ENCODE data around the gene THAP7. TPM values are rescaled to one million over a fixed set of nuclear protein-coding genes. Genes with fewer than 3 reads are reported as not detected.
A peak's percentile ranks its signal among the peaks of the same experiment; 100 is the strongest.
"Not testable (repeated sequence)": the region's sequence is repeated elsewhere in the genome, so short reads cannot be mapped to it uniquely, and the experiment has no call there.

Gene THAP7
- total RNA-seq, 1 donor from 2014 or later: 13.3 TPM

- ATAC-seq: no peak
Measured at GRCh38 chr22:21012446-21013407, 10.8 kb upstream of the THAP7 start.

- no peak for ATAC-seq
Measured at GRCh38 chr22:21010426-21011113, 8.7 kb upstream of the THAP7 start.

- peak; percentile 39 for ATAC-seq
Measured at GRCh38 chr22:21009638-21010425, 7.9 kb upstream of the THAP7 start.

GRCh38 chr22:21009208-21009607 lies 7.3 kb upstream of the THAP7 start:
- not testable (repeated sequence) for ATAC-seq

GRCh38 chr22:21003782-21004181 lies 1.9 kb upstream of the THAP7 start:
- no peak for ATAC-seq

GRCh38 chr22:21000987-21001600 lies 824 bp downstream of the THAP7 start:
- no peak for ATAC-seq

GRCh38 chr22:21000207-21000986 lies 1.5 kb downstream of the THAP7 start:
- no peak for ATAC-seq

GRCh38 chr22:20999350-21000206 lies 2.3 kb downstream of the THAP7 start:
- no peak for ATAC-seq

- no peak for ATAC-seq
Measured at GRCh38 chr22:20998411-20999336, 3.2 kb downstream of the THAP7 start.

GRCh38 chr22:20997536-20998257 lies 4.2 kb downstream of the THAP7 start:
- ATAC-seq: no peak

- no peak for ATAC-seq
Measured at GRCh38 chr22:20996598-20997535, 5.1 kb downstream of the THAP7 start.

- ATAC-seq: no peak
Measured at GRCh38 chr22:20996031-20996410, 5.9 kb downstream of the THAP7 start.

- no peak for ATAC-seq
Measured at GRCh38 chr22:20995329-20996030, 6.4 kb downstream of the THAP7 start.

GRCh38 chr22:20994902-20995241 lies 7.0 kb downstream of the THAP7 start:
- no peak for ATAC-seq

GRCh38 chr22:20994128-20994901 lies 7.6 kb downstream of the THAP7 start:
- no peak for ATAC-seq

All from esophagus mucosa (tissue), 1 donor.